Lower leg skin (tissue), 3 donors: Measurements from ENCODE around the gene GALR1.

Experiments
- POLR2A ChIP-seq, 2 donors: fragments of 450-650 bp; IDR thresholded peaks; one replicate each; pipeline ENCODE4 v1.6.1; 2016 to 2017; ENCODE audit warnings: antibody characterized with exemption in 2 of 2, mild to moderate bottlenecking in 1 of 2, moderate library complexity in 1 of 2
- TF ChIP-seq, protein P1 (sequence below), 3 donors: fragments of 450-650 bp; IDR thresholded peaks; one replicate each; pipeline ENCODE4 v1.5.1; 2016; ENCODE audit warnings: antibody characterized with exemption in 3 of 3, mild to moderate bottlenecking in 3 of 3, moderate library complexity in 2 of 3

DNA sequence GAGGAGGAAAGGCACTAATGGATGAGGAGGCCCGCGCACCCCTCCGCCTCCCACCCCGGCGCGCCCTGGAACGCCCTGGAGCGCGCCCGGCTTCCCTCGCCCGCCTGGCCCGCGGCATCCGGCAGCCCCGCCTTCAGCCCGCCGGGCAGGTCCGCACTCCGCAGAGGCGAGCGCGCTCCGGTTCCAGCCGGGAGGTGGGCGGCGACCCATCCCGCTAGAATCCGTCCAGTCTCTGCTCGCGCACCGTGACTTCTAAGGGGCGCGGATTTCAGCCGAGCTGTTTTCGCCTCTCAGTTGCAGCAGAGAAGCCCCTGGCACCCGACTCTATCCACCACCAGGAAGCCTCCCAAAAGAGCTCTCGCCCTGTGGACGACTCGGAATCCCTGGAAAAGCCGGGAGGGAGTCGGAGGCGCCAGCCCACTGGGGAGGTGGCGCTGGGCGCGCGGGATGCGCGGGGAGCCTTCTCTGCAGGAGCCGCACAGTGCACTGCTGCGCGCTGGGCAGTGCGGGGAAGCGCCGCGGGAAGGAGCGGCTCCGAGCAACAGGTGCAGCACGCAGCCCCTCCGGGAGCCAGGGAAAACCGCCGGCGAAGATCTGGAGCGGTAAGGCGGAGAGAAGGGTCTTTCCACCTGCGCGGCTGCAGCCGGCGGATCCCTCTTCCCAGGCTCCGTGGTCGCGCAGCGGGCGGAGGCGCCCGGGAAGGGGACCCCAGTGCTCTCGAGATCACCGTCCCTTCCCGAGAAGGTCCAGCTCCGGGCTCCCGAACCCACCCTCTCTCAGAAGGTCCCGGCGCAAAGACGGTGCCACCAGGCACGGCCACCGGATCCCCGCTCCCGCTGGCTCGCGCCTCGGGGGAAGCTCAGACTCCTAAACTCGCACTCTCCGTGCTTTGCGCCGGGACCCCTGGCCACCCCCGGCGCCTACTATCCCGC is at the start of gene GALR1:
- TF ChIP-seq, protein P1, sequence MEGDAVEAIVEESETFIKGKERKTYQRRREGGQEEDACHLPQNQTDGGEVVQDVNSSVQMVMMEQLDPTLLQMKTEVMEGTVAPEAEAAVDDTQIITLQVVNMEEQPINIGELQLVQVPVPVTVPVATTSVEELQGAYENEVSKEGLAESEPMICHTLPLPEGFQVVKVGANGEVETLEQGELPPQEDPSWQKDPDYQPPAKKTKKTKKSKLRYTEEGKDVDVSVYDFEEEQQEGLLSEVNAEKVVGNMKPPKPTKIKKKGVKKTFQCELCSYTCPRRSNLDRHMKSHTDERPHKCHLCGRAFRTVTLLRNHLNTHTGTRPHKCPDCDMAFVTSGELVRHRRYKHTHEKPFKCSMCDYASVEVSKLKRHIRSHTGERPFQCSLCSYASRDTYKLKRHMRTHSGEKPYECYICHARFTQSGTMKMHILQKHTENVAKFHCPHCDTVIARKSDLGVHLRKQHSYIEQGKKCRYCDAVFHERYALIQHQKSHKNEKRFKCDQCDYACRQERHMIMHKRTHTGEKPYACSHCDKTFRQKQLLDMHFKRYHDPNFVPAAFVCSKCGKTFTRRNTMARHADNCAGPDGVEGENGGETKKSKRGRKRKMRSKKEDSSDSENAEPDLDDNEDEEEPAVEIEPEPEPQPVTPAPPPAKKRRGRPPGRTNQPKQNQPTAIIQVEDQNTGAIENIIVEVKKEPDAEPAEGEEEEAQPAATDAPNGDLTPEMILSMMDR (IDR thresholded peaks at IDR 0.05) = no peak
- no peak for TF ChIP-seq POLR2A (IDR thresholded peaks at IDR 0.05)
